ENCODE results near the gene CDH13. TPM values are rescaled to one million over a fixed set of nuclear protein-coding genes. Genes with fewer than 3 reads are reported as not detected.

CDH13 gene
- total and polyA plus RNA-seq, 2 donors (not counting 3 experiments of a cell fraction or from before 2014, with no cell fraction given), result 96.6 to 124 TPM

DNA sequence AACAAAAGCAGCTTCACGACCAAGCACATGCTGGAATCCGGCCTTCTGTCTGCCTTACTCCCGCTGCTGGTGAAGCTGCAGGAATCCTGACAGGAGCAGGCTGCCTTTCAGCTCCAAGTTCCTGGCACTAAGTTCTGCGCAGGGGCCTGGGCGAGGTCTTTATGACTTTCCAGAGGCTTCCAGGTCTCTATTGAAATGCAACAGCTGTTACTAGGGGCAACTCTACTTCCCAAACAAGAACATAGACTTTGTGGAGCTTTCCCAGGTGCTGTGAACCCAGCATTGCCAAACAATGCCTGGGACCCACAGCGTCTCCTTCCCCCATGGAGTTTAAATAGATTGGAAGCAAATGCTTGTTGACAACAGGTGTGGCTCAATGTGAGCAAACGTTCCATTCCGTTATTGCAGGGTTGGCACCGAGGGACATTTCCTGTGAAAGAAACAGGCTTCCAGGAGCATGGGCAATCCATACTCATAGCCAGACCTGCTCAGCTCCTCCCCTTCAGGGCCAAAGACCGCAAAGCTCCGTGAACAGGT, 156.0 kb downstream of the CDH13 start:
- Histone ChIP-seq H3K4me2 (ENCODE audit: insufficient read depth, low read length) (no peak overlapping the region), H2AFZ (ENCODE audit: low read depth, low read length) (no peak overlapping the region), H3K36me3 (ENCODE audit: control insufficient read depth in 2 of 2, extremely low read depth in 1 of 2, insufficient read depth in 2 of 2, low read length in 2 of 2) (peaks cover 0 to 2% of the 10 kb centered on the region in 2 experiments), H3K9me1 (replicated peaks; ENCODE audit: control insufficient read depth, extremely low read depth, insufficient read depth, low read length) (no peaks in the 10 kb centered on the region), H3K79me2 (ENCODE audit: control insufficient read depth, insufficient read depth, low read length) (no peaks in the 10 kb centered on the region), H3K4me3 (replicated peaks in 1 of 3; ENCODE audit: insufficient read depth in 1 of 3, low read depth in 1 of 3, low read length in 3 of 3) (no peak overlapping the region), H4K20me1 (replicated peaks; ENCODE audit: control insufficient read depth, extremely low read depth, insufficient read depth, low read length) (no peaks in the 10 kb centered on the region), H3K27ac (ENCODE audit: insufficient read depth, low read depth, low read length) (no peak overlapping the region), H3K9me3 (replicated peaks; ENCODE audit: control insufficient read depth, insufficient read depth, low read length) (no peaks in the 10 kb centered on the region), H3K4me1 (ENCODE audit: control insufficient read depth, extremely low read depth, insufficient read depth, low read length) (peaks cover 4% of the 10 kb centered on the region), H3K27me3 (ENCODE audit: control insufficient read depth in 2 of 2, insufficient read depth in 2 of 2, low read length in 2 of 2) (no peaks in the 10 kb centered on the region), H3K9ac (replicated peaks; ENCODE audit: extremely low read depth, insufficient read depth, low read length) (no peak overlapping the region)
- no TSS peak for BruUV-seq (replicated peaks)
- peak; percentile 47 for DNase-seq (ENCODE audit: low read depth, low spot score)
- dilution Hi-C loops (cut with MboI; ENCODE audit: extremely low pct_ligation_motif_present, low sequenced_read_pairs) (no loop called here), intact Hi-C loops (cut with micrococcal nuclease) (no loop called here)
- FAIRE-seq, result no peak
- ChIA-PET POLR2A (no interaction called here), CTCF (no interaction called here)
- TF ChIP-seq POLR2AphosphoS5 (IDR thresholded peaks at IDR 0.05; ENCODE audit: insufficient read depth, low read depth, low read length), result no peak
- TF ChIP-seq, protein P1, sequence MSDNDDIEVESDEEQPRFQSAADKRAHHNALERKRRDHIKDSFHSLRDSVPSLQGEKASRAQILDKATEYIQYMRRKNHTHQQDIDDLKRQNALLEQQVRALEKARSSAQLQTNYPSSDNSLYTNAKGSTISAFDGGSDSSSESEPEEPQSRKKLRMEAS (IDR thresholded peaks at IDR 0.05; ENCODE audit: insufficient read depth, insufficient read length), result no peak
- TF ChIP-seq EZH2 (IDR thresholded peaks at IDR 0.05; ENCODE audit: borderline replicate concordance, low read depth, low read length, severe bottlenecking), result no peak
- no peak for TF ChIP-seq FOS (IDR thresholded peaks at IDR 0.05; ENCODE audit: borderline replicate concordance, insufficient read depth, low read length)
- no peak for TF ChIP-seq POLR2A (IDR thresholded peaks at IDR 0.05; ENCODE audit: low read depth, low read length)
- TF ChIP-seq JUN (IDR thresholded peaks at IDR 0.05; ENCODE audit: borderline replicate concordance, insufficient read depth, insufficient read length, low read depth), result no peak
- TF ChIP-seq MYC (IDR thresholded peaks at IDR 0.05; ENCODE audit: low read depth, low read length), result no peak
- no peak for TF ChIP-seq CTCF (IDR thresholded peaks at IDR 0.05; ENCODE audit: extremely low read depth in 1 of 2, insufficient read depth in 1 of 2, low read depth in 1 of 2, low read length in 2 of 2)
- no peak for TF ChIP-seq GATA2 (IDR thresholded peaks at IDR 0.05; ENCODE audit: insufficient read depth, insufficient read length, low read depth, low read length)

Measured in endothelial cell of umbilical vein (primary cell).